ENCODE data around the gene CD8B2. TPM values are rescaled to one million over a fixed set of nuclear protein-coding genes. Genes with fewer than 3 reads are reported as not detected.

The CD8B2 gene
- total RNA-seq, 6 experiments from 2014 or later: not detected

- H3K4me3 Mint-ChIP-seq: no peak overlapping the region
- H3K36me3 Mint-ChIP-seq (ENCODE audit: low read depth): no peaks in the 10 kb centered on the region
- H3K27ac Mint-ChIP-seq: no peak overlapping the region
- TF ChIP-seq CTCF (IDR thresholded peaks at IDR 0.05): no peak
- H3K27me3 Mint-ChIP-seq (ENCODE audit: insufficient read depth): peaks cover 5% of the 10 kb centered on the region
- H3K9me3 Mint-ChIP-seq: no peaks in the 10 kb centered on the region
- peaks cover 7% of the 10 kb centered on the region for H3K4me1 Mint-ChIP-seq (ENCODE audit: low read depth)
- no peak for DNase-seq
Observed at GRCh38 chr2:106516436-106516835, 29.3 kb downstream of the CD8B2 start.

DNA sequence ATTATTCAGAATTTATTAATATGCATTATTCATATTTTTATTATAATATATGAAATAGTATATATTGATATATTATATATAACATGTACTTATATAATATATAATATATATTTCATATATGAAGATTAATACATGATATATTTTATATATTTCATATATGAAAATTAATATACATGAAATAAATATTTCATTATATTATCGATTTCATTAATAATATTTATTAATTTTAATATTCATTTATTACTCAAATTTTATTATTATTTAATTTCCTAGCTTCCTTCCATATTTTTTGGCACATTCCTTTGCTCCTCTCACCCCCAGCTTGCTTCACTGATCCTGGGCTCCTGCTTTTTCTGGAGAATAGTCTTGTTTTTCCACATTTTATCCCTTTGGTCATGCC lies 29.7 kb downstream of the CD8B2 start:
- DNase-seq: no peak
- TF ChIP-seq CTCF (IDR thresholded peaks at IDR 0.05): no peak
- H3K9me3 Mint-ChIP-seq: no peaks in the 10 kb centered on the region
- no peak overlapping the region for H3K4me3 Mint-ChIP-seq
- peaks cover 5% of the 10 kb centered on the region for H3K27me3 Mint-ChIP-seq (ENCODE audit: insufficient read depth)
- peaks cover 5% of the 10 kb centered on the region for H3K4me1 Mint-ChIP-seq (ENCODE audit: low read depth)
- no peak overlapping the region for H3K27ac Mint-ChIP-seq
- H3K36me3 Mint-ChIP-seq (ENCODE audit: low read depth): no peaks in the 10 kb centered on the region

DNA sequence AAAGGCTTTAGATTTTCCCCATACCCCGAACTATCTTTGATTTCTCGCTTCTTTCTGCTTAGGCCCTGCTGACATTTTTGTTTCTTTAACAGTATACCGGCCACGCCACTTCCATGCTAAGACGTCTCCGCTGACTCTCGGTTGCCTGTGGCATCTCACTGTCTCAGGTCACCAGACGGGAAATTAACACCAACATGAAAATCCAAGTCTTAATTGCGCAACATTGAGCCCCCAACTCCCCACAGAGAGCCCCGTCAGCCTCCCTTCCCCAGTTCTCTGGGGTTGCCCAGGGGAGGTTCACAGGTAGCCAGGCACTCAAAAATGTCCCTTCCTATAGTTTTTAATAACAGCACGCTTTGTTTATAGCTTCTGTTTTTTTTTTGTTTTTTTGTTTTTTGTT lies 30.2 kb downstream of the CD8B2 start:
- Mint-ChIP-seq H3K9me3 (no peaks in the 10 kb centered on the region), H3K27me3 (ENCODE audit: insufficient read depth) (peaks cover 5% of the 10 kb centered on the region), H3K27ac (no peak overlapping the region), H3K4me3 (no peak overlapping the region), H3K36me3 (ENCODE audit: low read depth) (no peaks in the 10 kb centered on the region), H3K4me1 (ENCODE audit: low read depth) (peaks cover under 1% of the 10 kb centered on the region)
- TF ChIP-seq CTCF (IDR thresholded peaks at IDR 0.05): no peak
- no peak for DNase-seq

DNA sequence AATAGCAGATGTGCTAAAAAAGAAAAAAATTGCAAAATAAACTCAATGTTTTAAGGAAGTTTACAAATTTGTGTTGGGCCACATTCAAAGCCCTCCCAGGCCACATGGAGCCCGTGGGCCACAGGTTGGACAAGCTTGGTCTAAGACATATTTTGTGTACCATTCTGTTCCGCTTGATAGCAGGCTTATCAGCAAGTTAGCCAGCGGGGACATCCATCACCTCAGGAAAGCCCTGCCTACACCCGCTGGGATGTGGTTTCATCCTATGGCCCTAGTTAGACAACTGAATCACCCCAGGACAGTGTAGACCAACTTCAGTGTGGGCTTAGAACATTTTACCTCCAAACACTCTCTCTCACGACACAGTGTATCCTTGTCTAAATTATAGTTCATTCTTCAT lies 32.6 kb downstream of the CD8B2 start:
- TF ChIP-seq CTCF (IDR thresholded peaks at IDR 0.05): no peak
- Mint-ChIP-seq H3K27ac (no peak overlapping the region), H3K36me3 (ENCODE audit: low read depth) (no peaks in the 10 kb centered on the region), H3K4me3 (no peak overlapping the region), H3K4me1 (ENCODE audit: low read depth) (no peaks in the 10 kb centered on the region), H3K9me3 (no peaks in the 10 kb centered on the region), H3K27me3 (ENCODE audit: insufficient read depth) (peaks cover 13% of the 10 kb centered on the region)
- DNase-seq: no peak

DNA sequence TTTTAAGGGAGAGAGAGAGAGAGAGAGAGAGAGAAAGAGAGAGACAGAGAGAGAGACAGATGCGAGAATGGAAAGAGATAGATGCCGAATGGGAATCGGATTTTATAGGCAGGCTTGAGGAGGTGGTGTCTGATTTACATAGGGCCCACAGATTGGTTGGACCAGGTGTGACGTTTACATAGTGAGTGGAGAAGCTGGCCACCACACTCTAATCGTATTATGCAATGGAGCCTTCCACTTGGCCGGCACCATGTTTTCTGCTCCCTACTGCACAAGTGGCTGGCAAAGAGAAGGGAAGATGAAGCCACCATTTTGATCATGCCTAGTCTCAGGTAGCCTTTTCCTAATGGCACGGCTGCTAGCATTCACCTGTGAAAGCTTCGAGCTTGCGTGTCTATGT lies 33.9 kb downstream of the CD8B2 start:
- H3K4me1 Mint-ChIP-seq (ENCODE audit: low read depth): no peaks in the 10 kb centered on the region
- no peak overlapping the region for H3K4me3 Mint-ChIP-seq
- no peak for DNase-seq
- H3K27ac Mint-ChIP-seq: no peak overlapping the region
- H3K9me3 Mint-ChIP-seq: no peaks in the 10 kb centered on the region
- no peaks in the 10 kb centered on the region for H3K36me3 Mint-ChIP-seq (ENCODE audit: low read depth)
- H3K27me3 Mint-ChIP-seq (ENCODE audit: insufficient read depth): peaks cover 13% of the 10 kb centered on the region
- no peak for TF ChIP-seq CTCF (IDR thresholded peaks at IDR 0.05)

All from HFFc6 (cell line).